IPS DF 6.9 (cell line): ENCODE data around the gene TBX6.
A peak's percentile ranks its signal among the peaks of the same experiment; 100 is the strongest.

Source experiments
- DNase-seq: peaks from one replicate; pipeline ENCODE4 v3.0.0-alpha.2; 2013; ENCODE audit warnings: low read depth, low spot score
- H3K27ac ChIP-seq: one replicate; pipeline ENCODE4 v1.5.1; 2013; ENCODE audit warnings: low read length, control low read depth
- H3K27me3 ChIP-seq: 2 replicates; pipeline ENCODE4 v1.6.1; 2013; ENCODE audit warnings: mild to moderate bottlenecking, low read length; ENCODE audit not compliant: control insufficient read depth, insufficient read depth
- H3K36me3 ChIP-seq: 2 replicates; pipeline ENCODE4 v1.6.1; 2013; ENCODE audit warnings: low read length; ENCODE audit not compliant: control insufficient read depth, insufficient read depth
- H3K4me1 ChIP-seq: 2 replicates; pipeline ENCODE4 v1.6.1; 2013; ENCODE audit warnings: low read length; ENCODE audit not compliant: control insufficient read depth, insufficient read depth
- H3K4me3 ChIP-seq: 2 replicates; pipeline ENCODE4 v1.5.1; 2013; ENCODE audit warnings: mild to moderate bottlenecking, low read length
- H3K9me3 ChIP-seq: 2 replicates; pipeline ENCODE4 v1.6.1; 2013; ENCODE audit warnings: low read length, inconsistent platforms; ENCODE audit not compliant: control insufficient read depth, insufficient read depth
- WGBS: extraction: QIAGEN DNeasy Blood & Tissue Kit; methylation state at CpG from one replicate; pipeline ENCODE4 v1.1.7; 2013; ENCODE audit warnings: mixed read lengths, missing lambda C conversion rate; ENCODE audit not compliant: insufficient read length, insufficient coverage; 5-methylcytosine and 5-hydroxymethylcytosine counted together

TBX6 gene

GRCh38 chr16:30075503-30076275, 16.0 kb downstream of the TBX6 start, which contains the start of gene PPP4C:
Gene PPP4C (plus strand): TSS chr16:30075994. CDS start chr16:30076378, 384 bp downstream.
- Histone ChIP-seq H3K27me3 (no peaks in the 10 kb centered on the region), H3K36me3 (peaks cover 14% of the 10 kb centered on the region), H3K27ac (no peak within 1 kb of the TSS), H3K4me3 (peak within 1 kb of the TSS; percentile 99), H3K4me1 (peaks cover 1% of the 10 kb centered on the region; the same call in 1 of the 2 replicates), H3K9me3 (no peaks in the 10 kb centered on the region)
- no peak for DNase-seq
- WGBS: no CpG with 5 or more reads among the region's 67 CpGs

- Histone ChIP-seq H3K9me3 (no peaks in the 10 kb centered on the region), H3K27ac (no peak overlapping the region), H3K27me3 (no peaks in the 10 kb centered on the region), H3K4me3 (no peak overlapping the region), H3K36me3 (peaks cover 39% of the 10 kb centered on the region), H3K4me1 (no peaks in the 10 kb centered on the region)
- DNase-seq: no peak
Observed at GRCh38 chr16:30070490-30070889, 21.2 kb downstream of the TBX6 start.

GRCh38 chr16:30069611-30070462, 21.9 kb downstream of the TBX6 start:
- H3K27ac ChIP-seq: no peak overlapping the region
- no peaks in the 10 kb centered on the region for H3K9me3 ChIP-seq
- H3K36me3 ChIP-seq: peaks cover 39% of the 10 kb centered on the region
- DNase-seq: no peak
- no peaks in the 10 kb centered on the region for H3K4me1 ChIP-seq
- H3K27me3 ChIP-seq: no peaks in the 10 kb centered on the region
- H3K4me3 ChIP-seq: no peak overlapping the region
- no CpG with 5 or more reads among the region's 31 CpGs for WGBS

GRCh38 chr16:30068750-30069610, 22.7 kb downstream of the TBX6 start:
- no peak for DNase-seq
- Histone ChIP-seq H3K27ac (no peak overlapping the region), H3K9me3 (no peaks in the 10 kb centered on the region), H3K36me3 (peaks cover 39% of the 10 kb centered on the region), H3K4me1 (no peaks in the 10 kb centered on the region), H3K27me3 (no peaks in the 10 kb centered on the region), H3K4me3 (no peak overlapping the region)
- WGBS: no CpG with 5 or more reads among the region's 17 CpGs

GRCh38 chr16:30068333-30068732, 23.4 kb downstream of the TBX6 start:
- peaks cover 2% of the 10 kb centered on the region; the same call in 1 of the 2 replicates for H3K4me1 ChIP-seq
- no peak overlapping the region for H3K4me3 ChIP-seq
- no peaks in the 10 kb centered on the region for H3K9me3 ChIP-seq
- H3K36me3 ChIP-seq: peaks cover 39% of the 10 kb centered on the region
- no peak overlapping the region for H3K27ac ChIP-seq
- no peak for DNase-seq
- no CpG with 5 or more reads among the region's 9 CpGs for WGBS
- H3K27me3 ChIP-seq: no peaks in the 10 kb centered on the region

GRCh38 chr16:30067584-30067916, 24.2 kb downstream of the TBX6 start:
- H3K9me3 ChIP-seq: no peaks in the 10 kb centered on the region
- H3K27me3 ChIP-seq: no peaks in the 10 kb centered on the region
- peaks cover 2% of the 10 kb centered on the region; the same call in 1 of the 2 replicates for H3K4me1 ChIP-seq
- no CpG with 5 or more reads among the region's 6 CpGs for WGBS
- H3K36me3 ChIP-seq: peaks cover 39% of the 10 kb centered on the region
- DNase-seq: no peak
- H3K27ac ChIP-seq: no peak overlapping the region
- H3K4me3 ChIP-seq: no peak overlapping the region

- H3K36me3 ChIP-seq: peaks cover 39% of the 10 kb centered on the region
- DNase-seq: no peak
Observed at GRCh38 chr16:30066761-30067583, 24.8 kb downstream of the TBX6 start.

GRCh38 chr16:30065943-30066760, 25.6 kb downstream of the TBX6 start:
- Histone ChIP-seq H3K4me1 (peaks cover 2% of the 10 kb centered on the region; the same call in 1 of the 2 replicates), H3K27ac (no peak overlapping the region)
- no peak for DNase-seq

More at GRCh38 chr16:30066761-30067583, 24.8 kb downstream of the TBX6 start:
- H3K27ac ChIP-seq: no peak overlapping the region
- H3K9me3 ChIP-seq: no peaks in the 10 kb centered on the region
- no CpG with 5 or more reads among the region's 21 CpGs for WGBS
- peak overlapping the region; percentile 92; the same call in 1 of the 2 replicates for H3K4me3 ChIP-seq
- H3K27me3 ChIP-seq: no peaks in the 10 kb centered on the region
- peaks cover 2% of the 10 kb centered on the region; the same call in 1 of the 2 replicates for H3K4me1 ChIP-seq

More at GRCh38 chr16:30065943-30066760, 25.6 kb downstream of the TBX6 start:
- Histone ChIP-seq H3K36me3 (peaks cover 34% of the 10 kb centered on the region), H3K4me3 (peak overlapping the region; percentile 92), H3K9me3 (no peaks in the 10 kb centered on the region), H3K27me3 (no peaks in the 10 kb centered on the region)
- no CpG with 5 or more reads among the region's 44 CpGs for WGBS
